ENCODE measurements around the gene KIF26A.

KIF26A gene

DNA sequence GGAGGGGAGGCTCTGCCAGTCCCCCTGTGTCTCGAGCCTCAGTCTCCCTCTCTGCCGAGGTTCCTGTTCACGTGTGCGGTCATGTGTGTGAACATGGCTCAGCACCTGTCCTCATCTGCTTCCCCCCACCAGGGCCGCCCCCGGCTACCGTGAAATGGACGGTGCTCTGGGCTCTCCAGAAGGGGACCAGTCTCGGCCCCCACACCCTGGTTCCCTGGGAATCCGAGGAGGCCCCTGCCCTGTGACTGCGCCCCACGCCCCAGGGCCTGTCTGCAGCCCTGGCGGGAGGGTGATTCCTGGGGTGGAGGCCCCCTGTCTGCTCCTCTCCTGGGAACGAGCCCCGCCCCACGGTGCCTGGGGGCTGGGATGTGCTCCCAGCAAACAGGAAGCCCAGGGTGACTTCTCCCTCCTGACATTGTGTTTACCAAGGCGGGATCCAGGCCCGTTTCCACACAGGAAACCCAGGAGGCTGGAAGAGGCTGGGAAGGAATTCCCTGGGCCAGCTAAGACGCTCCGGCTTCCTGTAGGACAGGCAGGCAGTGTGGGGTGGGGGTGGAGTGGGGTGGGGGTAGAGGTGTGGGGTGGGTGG lies 46.6 kb downstream of the KIF26A start:
- intact Hi-C loops (cut with DNase I) = no loop called here
- peak in 1 of 10 donors; percentile 63 for DNase-seq

DNA sequence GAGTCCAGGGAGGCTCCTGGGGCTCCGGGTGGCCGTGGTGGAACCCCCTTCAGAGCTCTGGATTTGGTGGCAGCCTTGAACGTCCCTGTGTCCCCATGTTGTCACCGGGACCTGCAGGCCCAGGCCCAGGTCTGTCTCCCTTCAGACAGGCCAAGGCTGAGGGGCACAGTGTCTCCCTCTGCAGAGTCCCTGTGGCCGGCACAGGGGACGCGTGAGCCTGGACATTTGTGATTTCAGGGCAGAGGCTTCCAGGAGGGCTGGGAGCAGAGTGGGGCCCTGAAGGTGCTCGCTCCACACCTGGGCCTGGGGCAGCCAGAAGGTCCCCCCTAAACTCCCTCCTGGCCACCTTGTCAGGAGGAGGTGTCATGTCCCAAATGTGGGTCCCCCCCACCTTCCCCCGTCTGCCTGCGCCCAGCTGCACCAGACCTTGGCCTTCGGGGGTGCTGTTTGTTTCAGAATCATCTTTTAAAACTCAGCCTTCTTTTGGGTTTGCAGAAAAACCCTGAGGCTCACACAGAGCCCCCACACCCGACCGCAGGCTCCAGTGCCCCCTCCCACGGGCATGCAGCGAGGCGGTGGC lies 47.6 kb downstream of the KIF26A start:
- intact Hi-C loops (cut with DNase I) = no loop called here
- DNase-seq = peak in 1 of 10 donors; percentile 75

GRCh38 chr14:104186575-104186974 lies 48.2 kb downstream of the KIF26A start:
- intact Hi-C loops (cut with DNase I) = no loop called here
- peak in 1 of 10 donors; percentile 66 for DNase-seq

DNA sequence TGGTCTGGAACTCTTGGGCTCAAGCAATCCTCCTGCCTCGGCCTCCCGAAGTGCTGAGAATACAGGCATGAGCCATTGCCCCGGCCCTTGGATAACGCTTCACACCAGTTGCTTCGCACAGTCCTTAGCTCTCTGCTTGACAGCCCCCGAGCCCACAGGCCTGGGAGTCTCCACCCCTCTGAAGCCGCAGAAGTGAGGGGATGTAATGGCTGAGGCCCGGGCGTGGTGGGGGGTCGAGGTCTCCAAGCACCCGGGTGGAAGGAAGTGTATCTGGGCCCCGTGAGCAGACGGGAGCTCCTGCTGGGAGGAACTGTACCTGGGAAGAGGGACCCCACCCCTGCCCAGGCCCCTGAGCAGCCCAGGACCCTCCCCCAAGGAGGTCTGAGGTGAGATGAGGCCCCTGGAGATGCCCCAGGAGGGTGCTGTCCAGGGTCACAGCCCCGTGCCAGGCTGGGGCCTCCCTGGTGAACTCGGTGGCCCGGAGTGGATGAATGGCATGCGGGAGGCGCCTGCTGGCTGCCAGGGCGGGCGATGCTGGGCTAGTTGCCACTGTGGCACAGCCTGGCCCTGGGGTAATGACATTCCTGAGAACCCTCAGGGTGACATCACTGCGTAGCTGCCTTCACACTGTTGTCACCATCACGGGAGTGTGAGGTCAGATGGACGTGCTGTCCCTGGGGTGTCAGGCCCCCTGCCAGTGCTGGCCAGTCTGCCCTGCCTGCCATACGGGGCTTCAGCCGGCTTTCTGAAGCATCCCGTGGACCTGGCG lies 48.9 kb downstream of the KIF26A start:
- intact Hi-C loops (cut with DNase I) = no loop called here
- peak in 1 of 10 donors; percentile 69 for DNase-seq

DNA sequence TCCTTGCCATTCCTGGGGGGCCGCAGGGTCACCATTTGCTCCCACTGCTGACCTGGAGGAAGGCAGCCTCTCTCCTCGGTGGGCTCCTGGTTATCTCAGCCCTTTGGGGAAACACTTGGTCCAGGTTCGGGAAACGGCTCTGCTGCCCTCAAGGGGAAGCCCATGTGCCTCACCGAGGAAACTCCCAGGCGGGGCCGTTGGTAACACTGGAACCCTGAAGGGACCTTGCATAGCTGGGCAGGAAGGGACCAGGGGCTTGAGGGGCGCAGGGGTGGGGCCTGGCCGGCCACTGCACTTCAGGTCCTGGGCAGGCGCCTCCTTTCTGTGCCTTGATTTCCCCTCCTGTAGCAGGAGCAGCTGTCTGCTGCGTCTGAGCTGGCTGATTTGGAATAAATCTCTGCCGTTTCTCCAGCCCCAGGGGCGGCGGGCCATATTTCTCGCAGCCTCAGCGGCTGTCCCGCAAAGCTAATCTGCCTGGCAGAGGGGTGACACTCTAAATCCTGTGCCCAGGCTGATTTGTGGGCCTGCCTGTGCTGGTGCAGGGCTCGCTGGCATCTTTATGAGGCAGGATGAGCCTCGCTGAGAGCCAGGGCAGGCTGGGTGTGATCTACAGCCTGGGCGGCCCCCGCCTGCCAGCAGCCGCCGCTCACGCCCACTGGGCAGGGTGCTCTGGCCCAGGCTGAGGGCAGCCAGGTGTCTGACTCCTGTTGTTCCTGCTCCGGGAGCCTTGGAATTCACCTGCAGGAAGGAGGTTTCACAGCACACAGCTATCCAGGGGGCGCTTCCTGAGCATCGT lies 49.7 kb downstream of the KIF26A start:
- DNase-seq = peak in 1 of 10 donors; percentile 59
- intact Hi-C loops (cut with DNase I) = no loop called here

GRCh38 chr14:104188727-104189400 lies 50.5 kb downstream of the KIF26A start:
- peak in 1 of 10 donors; percentile 80 for DNase-seq
- intact Hi-C loops (cut with DNase I) = no loop called here

DNA sequence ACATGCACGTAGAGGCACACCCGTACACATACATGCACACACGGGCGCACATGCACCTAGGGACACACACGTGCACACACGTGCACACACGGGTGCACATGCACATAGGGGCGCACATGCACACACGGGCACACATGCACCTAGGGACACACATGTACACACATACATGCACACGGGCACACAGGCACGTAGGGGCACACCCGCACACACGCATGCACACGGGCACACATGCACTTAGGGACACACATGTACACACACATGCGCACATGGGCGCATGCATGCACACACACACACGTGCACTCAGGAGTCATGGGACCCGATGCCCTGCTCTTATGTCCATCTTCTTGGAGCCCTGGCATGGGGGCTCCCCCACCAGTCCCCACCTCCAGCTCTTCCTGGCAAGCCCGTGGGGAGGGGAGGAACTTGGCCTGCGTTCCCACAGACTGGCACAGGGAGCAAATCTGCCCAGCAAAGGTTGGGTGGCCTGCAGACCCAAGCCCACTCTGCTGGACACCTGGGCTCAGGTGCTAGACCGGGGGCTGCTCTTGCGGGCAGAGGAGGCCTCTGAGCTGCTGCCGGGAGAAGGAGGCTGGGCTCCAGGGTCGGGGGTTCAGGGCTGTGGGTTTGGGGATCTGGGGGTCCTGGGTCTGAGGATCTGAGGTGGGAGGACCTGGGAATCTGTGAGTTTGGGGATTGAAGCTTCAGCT lies 51.4 kb downstream of the KIF26A start:
- intact Hi-C loops (cut with DNase I) = no loop called here
- DNase-seq = peak in 1 of 10 donors; percentile 72

DNA sequence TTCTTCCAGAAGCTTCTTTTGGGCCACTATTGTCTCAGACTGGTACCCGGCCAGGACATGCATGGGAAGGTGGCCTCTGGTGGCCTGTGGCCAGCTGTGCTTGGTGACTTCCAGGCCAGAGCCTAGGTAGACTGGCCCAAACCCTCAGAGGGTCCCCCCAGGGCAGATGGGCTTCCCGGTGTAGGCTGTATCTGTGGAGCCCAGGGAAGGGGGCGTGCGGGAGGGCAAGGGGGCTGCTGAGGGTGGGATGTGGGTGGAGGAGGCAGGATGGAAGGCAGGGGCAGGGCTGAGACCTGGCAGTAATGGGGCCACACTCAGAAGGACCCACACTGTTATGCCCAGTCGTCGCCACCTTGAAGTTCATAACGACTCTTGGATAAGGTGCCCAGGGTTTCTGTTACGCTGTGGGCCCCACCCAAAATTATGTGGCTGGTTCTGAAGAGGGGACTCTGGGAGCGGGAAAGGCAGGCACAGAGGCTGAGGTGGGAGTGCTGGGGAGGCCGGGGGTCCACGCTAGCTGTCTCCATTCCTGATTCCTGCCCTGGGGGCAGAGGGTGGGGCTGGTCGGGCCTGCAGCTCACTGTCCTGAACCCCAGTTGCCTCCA lies 52.1 kb downstream of the KIF26A start:
- no peak for DNase-seq
- intact Hi-C loops (cut with DNase I) = no loop called here

DNA sequence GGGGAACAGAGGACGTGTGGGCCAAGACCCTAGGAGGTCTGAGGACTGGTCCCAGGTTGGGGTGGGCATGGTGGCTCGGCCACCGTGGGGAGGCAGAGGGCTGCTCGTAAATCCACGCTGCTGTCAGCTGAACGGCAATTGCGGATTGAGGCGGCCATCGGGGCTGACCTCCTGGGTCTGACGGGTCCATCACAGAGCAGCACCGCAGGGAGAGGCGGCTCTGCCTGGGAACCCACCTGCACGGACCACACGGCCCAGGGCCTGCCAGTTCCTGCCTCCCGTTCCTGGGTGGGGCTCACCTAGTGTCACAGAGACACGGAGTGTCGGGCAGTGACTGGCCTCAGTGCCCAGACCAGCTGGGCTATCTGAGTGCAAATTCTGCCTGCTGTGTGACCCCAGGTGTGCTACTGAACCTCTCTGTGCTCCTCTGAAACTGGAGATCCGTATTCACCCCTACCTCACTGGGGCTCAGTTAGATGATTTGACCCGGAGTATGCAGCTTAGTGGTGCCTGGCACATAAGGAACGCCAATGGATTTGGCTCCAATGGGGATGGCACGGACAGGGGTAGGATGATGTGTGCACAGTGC lies 53.1 kb downstream of the KIF26A start:
- no peak for DNase-seq
- intact Hi-C loops (cut with DNase I) = no loop called here

DNA sequence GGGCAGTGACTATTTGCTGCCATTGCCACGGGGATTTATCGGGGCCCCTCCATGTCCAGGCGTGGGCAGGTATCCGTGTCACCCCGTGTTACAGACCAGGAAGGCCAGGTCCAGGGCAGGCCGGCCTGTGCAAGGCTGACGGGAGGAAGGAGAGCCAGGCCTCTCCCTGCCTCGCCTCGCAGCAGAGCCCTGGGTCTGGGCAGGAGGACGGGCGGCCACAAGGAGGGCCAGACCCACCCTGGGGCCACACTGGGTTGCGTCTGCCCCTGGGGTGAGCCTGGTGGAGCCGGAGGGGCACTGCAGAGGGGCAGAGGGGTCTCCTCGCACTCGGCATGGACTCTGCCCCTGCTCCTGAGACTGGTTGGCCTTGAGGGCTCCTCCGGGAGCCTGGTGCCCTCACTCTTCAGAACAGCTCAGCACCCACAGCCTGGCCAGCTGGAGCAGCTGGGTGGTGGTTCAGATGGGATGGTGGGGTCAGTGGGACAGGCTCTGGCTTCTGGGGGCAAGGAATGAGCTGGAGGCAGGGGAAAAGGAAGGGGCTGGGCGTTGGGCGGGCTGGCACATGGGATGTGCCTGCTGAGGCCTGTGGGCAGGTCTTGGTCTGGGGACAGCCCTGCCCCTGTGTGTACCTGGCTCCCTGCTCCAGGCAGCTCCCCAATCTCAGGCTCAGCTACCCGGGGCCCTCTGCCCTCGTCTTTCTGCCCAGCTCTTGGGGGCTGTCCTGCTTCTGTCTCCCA lies 53.9 kb downstream of the KIF26A start:
- intact Hi-C loops (cut with DNase I) = no loop called here
- no peak for DNase-seq

DNA sequence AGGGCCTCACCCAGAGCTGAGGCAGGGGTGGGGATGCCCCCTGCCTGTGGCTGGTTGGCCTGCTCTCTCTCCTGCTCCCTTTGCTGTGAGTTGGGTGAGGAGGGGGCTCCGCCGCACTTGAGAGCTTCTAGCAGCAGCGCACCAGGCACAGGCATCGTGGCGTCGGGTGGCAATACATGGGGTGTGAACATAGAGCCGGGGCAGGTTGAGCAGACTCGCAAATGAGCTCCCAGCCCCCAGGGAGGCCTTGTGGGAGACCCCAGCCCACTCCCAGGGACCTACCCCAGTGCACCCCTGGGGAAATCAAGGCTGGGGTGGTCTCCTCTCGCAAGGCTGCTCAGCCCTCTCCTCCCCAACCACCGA lies 54.5 kb downstream of the KIF26A start:
- intact Hi-C loops (cut with DNase I) = no loop called here
- no peak for DNase-seq

DNA sequence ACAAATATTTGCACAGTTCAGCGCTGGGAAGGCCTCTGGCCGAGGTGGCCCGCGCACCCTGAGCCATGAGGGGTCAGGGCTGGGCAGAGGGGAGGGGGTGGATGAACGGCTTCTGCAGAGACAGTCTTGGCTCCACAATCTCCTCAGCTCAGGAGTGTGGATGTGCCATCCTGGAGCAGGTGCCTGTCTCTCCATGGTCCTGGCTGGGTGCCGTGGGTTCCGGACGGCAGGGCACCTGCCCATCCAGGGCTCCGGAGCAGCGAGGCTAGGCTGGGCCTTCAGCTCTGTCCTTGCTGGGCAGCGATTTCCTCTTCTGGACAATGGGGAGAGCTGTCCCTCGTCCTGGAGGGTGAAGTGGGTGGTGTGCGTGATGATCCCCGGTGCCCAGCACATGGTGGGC lies 55.6 kb downstream of the KIF26A start:
- no peak for DNase-seq
- intact Hi-C loops (cut with DNase I) = no loop called here

DNA sequence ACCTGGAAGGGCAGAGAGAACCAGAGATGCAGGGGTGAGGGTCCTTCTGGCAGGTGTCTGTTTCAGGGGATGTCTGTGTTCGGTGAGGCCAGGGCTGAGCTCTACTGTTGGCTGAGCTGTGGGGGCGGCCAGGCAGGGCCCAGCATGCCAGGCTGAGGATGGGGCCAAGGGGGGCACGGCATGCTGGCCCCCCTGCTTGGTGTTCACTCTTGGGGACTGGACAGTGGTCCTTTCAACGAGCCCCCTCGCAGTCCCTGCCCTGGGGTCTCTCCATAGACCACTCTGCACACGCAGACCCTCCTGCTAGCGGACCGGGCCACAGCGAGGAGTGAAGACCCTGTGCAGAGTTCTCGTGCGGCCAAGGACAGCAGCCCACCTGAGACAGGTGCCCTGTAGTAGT lies 56.3 kb downstream of the KIF26A start:
- intact Hi-C loops (cut with DNase I) = no loop called here
- no peak for DNase-seq

- DNase-seq = no peak
- intact Hi-C loops (cut with DNase I) = no loop called here
These were observed 57.0 kb downstream of the KIF26A start for GRCh38 chr14:104195361-104195760.

DNA sequence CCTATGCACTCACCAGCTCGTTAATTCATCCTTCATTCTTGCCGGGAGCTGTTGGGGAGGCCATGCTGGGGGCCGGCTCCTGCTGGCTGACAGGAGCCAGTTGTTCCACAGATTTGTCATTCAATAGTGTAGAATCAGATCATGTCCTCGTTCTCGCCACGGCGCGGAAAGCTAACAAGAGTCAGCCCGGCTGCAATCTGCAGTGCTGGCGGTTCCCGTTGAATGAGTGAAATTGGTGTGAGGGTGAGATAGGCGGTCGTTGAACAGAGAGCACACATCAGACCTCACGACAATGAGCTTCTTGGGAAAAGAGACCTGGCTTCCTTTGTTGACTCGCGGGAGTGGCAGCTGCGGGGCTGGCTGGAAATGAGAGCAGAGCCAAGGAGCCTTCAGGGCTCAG lies 57.5 kb downstream of the KIF26A start:
- intact Hi-C loops (cut with DNase I) = no loop called here
- DNase-seq = no peak

GRCh38 chr14:104196461-104197140 lies 58.2 kb downstream of the KIF26A start:
- intact Hi-C loops (cut with DNase I) = no loop called here
- DNase-seq = no peak

DNA sequence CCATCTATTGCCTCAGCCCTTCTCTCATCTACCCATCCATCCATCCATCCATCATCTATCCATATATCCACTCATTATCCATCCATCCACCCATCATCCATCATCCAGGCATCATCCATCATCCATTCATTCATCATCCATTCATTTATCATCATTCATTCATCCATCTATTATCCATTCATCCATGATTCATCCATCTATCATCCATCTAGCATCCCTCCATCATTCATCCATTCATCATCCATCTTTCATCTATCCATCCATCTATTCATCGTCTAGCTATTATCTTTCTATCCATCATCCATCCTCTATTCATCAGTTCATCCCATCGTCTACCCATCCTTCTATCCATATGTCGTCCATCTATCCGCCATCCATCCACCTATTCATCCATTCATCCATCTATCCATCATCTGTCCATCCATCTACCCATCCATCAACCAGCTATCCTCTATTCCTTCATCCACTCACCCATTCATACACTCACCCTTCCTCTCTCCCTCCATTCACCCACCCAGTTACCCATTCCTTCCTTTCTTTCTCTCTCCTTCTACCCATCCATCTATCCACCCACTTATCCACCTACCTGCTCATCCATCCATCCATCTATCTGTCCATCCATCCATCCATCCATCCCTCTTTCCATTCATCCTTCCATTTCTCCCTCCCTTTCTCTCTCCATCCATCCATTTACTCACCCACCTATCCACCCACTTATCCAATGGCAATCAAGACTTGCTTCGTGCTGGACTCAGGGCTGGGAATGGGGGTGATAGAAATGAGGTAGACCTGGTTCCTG lies 59.3 kb downstream of the KIF26A start:
- intact Hi-C loops (cut with DNase I) = no loop called here
- no peak for DNase-seq
